ENCODE results near the gene MPV17L.

DNA sequence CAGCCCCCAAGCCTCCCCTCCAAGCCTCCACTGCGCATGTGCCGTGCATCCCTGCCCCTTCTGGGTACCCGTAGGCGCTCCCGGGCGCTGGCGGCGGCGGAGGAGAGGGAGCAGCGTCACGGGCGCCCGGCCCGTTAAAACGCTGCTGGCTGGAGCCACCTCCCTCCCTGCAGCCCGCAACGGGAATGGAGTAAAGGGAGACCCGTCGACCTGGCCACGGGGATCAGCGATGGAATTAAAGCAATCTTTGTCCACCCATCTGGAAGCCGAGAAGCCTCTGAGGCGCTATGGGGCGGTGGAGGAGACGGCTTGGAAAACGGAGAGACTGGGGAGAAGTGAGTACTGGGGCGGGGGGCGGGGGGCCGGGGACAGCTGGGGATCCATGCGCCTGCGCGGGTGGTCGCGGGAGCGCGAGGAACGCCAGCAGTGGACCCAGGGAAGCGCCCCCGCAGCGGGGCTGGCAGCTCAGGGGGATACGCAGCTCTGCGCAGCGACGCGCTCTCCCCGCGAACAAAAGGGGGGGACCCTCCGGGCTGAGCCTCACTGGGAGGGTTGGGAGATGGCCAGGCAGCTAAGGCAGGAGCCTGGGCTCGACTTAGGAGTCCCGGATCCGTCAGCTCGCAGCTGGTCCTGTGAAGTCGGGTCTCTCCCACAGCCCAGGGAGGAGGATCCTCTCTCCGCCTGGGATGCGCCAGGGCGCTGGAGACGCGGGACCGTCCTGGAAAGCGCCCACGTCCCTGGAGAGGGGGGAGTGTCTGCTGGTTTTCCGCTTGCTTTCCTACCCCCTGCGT is 39.1 kb downstream of the MPV17L start, which contains the start of gene BMERB1:
- TF ChIP-seq EZH2phosphoT487 (IDR thresholded peaks at IDR 0.05; ENCODE audit: low read depth), result no peak
- TF ChIP-seq, protein P1, sequence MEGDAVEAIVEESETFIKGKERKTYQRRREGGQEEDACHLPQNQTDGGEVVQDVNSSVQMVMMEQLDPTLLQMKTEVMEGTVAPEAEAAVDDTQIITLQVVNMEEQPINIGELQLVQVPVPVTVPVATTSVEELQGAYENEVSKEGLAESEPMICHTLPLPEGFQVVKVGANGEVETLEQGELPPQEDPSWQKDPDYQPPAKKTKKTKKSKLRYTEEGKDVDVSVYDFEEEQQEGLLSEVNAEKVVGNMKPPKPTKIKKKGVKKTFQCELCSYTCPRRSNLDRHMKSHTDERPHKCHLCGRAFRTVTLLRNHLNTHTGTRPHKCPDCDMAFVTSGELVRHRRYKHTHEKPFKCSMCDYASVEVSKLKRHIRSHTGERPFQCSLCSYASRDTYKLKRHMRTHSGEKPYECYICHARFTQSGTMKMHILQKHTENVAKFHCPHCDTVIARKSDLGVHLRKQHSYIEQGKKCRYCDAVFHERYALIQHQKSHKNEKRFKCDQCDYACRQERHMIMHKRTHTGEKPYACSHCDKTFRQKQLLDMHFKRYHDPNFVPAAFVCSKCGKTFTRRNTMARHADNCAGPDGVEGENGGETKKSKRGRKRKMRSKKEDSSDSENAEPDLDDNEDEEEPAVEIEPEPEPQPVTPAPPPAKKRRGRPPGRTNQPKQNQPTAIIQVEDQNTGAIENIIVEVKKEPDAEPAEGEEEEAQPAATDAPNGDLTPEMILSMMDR (IDR thresholded peaks at IDR 0.05; ENCODE audit: low read depth, low read length), result no peak
